ENCODE data around the gene FOXP3. TPM values are rescaled to one million over a fixed set of nuclear protein-coding genes. Genes with fewer than 3 reads are reported as not detected.

FOXP3 gene
- total RNA-seq, 1 donor = not detected

- TF ChIP-seq, protein P1, sequence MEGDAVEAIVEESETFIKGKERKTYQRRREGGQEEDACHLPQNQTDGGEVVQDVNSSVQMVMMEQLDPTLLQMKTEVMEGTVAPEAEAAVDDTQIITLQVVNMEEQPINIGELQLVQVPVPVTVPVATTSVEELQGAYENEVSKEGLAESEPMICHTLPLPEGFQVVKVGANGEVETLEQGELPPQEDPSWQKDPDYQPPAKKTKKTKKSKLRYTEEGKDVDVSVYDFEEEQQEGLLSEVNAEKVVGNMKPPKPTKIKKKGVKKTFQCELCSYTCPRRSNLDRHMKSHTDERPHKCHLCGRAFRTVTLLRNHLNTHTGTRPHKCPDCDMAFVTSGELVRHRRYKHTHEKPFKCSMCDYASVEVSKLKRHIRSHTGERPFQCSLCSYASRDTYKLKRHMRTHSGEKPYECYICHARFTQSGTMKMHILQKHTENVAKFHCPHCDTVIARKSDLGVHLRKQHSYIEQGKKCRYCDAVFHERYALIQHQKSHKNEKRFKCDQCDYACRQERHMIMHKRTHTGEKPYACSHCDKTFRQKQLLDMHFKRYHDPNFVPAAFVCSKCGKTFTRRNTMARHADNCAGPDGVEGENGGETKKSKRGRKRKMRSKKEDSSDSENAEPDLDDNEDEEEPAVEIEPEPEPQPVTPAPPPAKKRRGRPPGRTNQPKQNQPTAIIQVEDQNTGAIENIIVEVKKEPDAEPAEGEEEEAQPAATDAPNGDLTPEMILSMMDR (IDR thresholded peaks at IDR 0.05; ENCODE audit: extremely low read depth, low read depth, low read length) = no peak
- Histone ChIP-seq H3K9me3 (ENCODE audit: low read depth, low read length) (no peaks in the 10 kb centered on the region), H3K79me2 (ENCODE audit: insufficient read depth, low read length) (peaks cover 2% of the 10 kb centered on the region), H3K27me3 (ENCODE audit: insufficient read depth, low read length) (no peaks in the 10 kb centered on the region), H3K4me3 (ENCODE audit: insufficient read depth, low read length) (peak within 1 kb of the TSS; percentile 25), H3K27ac (ENCODE audit: low read depth, low read length) (no peak within 1 kb of the TSS), H3K4me1 (ENCODE audit: insufficient read depth, low read length) (no peaks in the 10 kb centered on the region), H4K20me1 (ENCODE audit: insufficient read depth, low read length) (no peaks in the 10 kb centered on the region), H3K4me2 (ENCODE audit: insufficient read depth, low read length) (no peak within 1 kb of the TSS), H3K36me3 (ENCODE audit: insufficient read depth, low read length) (no peaks in the 10 kb centered on the region), H2AFZ (ENCODE audit: low read length) (peak within 1 kb of the TSS; percentile 47)
- peak; percentile 60 for DNase-seq (ENCODE audit: insufficient read length, low spot score, missing footprints)
Measured at GRCh38 chrX:49233176-49233575, 31.3 kb downstream of the FOXP3 start, which contains the start of gene CACNA1F. Gene CACNA1F, minus strand, starts transcription at chrX:49233340. Its CDS starts 31 bp downstream, at chrX:49233309.

DNA sequence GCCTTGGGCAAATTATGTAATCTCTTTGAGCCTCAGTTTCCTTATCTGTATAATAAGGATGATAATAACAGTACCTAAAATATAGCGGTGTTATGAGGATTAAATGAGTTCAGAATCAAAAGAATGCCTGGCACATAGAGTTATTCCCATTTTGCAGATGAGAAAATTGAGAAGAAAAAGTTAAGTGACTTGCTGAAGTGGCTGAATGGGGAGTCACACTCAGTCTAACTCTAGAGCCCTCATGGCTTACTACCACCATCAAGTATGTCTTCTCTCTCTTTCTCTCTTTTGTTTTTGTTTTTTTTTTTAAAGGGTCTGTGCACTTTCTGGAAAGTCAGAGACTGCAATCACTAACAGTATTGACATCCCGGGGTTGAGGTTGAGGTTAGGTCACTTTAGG, 32.0 kb downstream of the FOXP3 start:
- no peak overlapping the region for H3K4me3 ChIP-seq (ENCODE audit: insufficient read depth, low read length)
- no peaks in the 10 kb centered on the region for H3K27me3 ChIP-seq (ENCODE audit: insufficient read depth, low read length)
- H3K27ac ChIP-seq (ENCODE audit: low read depth, low read length) = no peak overlapping the region
- TF ChIP-seq, protein P1 (IDR thresholded peaks at IDR 0.05; ENCODE audit: extremely low read depth, low read depth, low read length) = no peak
- H3K36me3 ChIP-seq (ENCODE audit: insufficient read depth, low read length) = no peaks in the 10 kb centered on the region
- no peaks in the 10 kb centered on the region for H3K9me3 ChIP-seq (ENCODE audit: low read depth, low read length)
- DNase-seq (ENCODE audit: insufficient read length, low spot score, missing footprints) = no peak
- H3K79me2 ChIP-seq (ENCODE audit: insufficient read depth, low read length) = peaks cover 2% of the 10 kb centered on the region
- H3K4me1 ChIP-seq (ENCODE audit: insufficient read depth, low read length) = no peaks in the 10 kb centered on the region
- H2AFZ ChIP-seq (ENCODE audit: low read length) = no peak overlapping the region
- H3K4me2 ChIP-seq (ENCODE audit: insufficient read depth, low read length) = no peak overlapping the region
- H4K20me1 ChIP-seq (ENCODE audit: insufficient read depth, low read length) = no peaks in the 10 kb centered on the region

DNA sequence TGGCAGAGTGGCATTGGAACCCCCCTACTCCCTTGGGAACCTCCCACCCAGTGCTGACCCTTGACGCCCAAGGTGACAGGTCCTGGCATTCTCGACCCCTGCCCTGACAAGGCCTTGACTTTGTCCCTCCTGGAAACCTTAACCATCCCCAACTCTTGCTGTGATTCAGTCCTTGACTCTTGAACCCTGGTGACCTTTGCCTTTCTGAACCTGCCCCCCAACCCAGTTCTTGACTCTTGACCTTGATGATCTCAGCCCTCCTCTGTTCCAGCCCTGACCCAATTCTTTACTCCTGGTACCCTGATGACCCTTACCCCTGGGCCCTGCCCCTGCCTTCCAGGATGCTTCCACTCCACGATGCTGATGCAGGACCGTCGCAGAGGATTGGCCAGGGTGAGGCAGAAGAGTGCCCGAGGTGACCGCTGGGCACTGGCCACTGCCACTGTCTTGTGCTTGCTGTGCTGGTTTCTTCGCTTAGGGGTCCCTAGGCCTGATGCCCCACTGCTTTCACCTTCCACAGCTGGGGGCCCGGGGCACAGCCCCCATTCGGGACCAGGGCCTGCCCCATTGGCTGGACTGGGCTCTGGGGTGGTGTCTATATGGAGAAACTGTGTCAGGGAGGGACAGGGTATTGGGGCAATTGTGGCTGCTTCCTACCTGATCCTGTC, 33.0 kb downstream of the FOXP3 start:
- Histone ChIP-seq H3K36me3 (ENCODE audit: insufficient read depth, low read length) (no peaks in the 10 kb centered on the region), H3K4me2 (ENCODE audit: insufficient read depth, low read length) (no peak overlapping the region), H3K27me3 (ENCODE audit: insufficient read depth, low read length) (no peaks in the 10 kb centered on the region), H4K20me1 (ENCODE audit: insufficient read depth, low read length) (no peaks in the 10 kb centered on the region), H3K9me3 (ENCODE audit: low read depth, low read length) (no peaks in the 10 kb centered on the region), H2AFZ (ENCODE audit: low read length) (no peak overlapping the region), H3K27ac (ENCODE audit: low read depth, low read length) (no peak overlapping the region), H3K79me2 (ENCODE audit: insufficient read depth, low read length) (peaks cover 2% of the 10 kb centered on the region), H3K4me3 (ENCODE audit: insufficient read depth, low read length) (no peak overlapping the region), H3K4me1 (ENCODE audit: insufficient read depth, low read length) (no peaks in the 10 kb centered on the region)
- TF ChIP-seq, protein P1 (IDR thresholded peaks at IDR 0.05; ENCODE audit: extremely low read depth, low read depth, low read length) = no peak
- DNase-seq (ENCODE audit: insufficient read length, low spot score, missing footprints) = peak; percentile 66

DNA sequence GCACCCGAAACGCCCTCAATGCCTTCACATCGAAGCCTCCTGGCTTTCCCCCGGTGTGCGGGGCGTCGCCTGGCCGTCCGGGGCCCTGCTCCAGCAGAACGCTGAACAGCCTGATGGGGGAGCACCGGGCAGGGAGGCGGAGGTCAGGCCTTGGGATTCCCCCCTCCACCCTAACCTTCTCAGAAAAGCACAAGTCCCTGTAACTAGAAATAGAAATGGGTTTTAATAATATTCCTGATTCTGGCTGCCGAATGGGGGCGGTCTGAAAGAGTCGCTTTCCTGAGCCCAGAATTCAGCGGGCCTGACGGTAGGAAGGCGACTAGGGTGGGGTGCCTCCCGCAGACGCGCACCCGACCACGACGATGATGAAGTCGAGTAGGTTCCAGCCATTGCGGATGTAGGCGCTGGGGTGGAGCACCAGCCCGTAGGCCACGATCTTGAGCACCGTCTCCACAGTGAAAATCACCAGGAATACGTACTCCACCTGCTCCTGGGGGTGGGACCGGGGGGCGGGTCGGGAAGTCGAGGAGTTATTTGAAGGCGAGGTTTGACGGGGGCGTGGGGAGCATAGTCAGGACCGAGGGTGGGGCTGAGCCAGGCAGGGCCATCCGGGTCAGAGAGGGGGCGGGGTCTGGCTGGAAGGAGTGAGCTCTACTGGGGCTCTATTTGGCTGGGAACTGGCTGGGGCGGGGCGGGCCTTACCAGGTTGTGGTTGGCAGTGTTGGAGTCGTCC, 33.8 kb downstream of the FOXP3 start:
- Histone ChIP-seq H3K36me3 (ENCODE audit: insufficient read depth, low read length) (no peaks in the 10 kb centered on the region), H4K20me1 (ENCODE audit: insufficient read depth, low read length) (no peaks in the 10 kb centered on the region), H3K4me3 (ENCODE audit: insufficient read depth, low read length) (peak overlapping the region; percentile 42), H3K9me3 (ENCODE audit: low read depth, low read length) (no peaks in the 10 kb centered on the region), H3K4me1 (ENCODE audit: insufficient read depth, low read length) (no peaks in the 10 kb centered on the region), H3K79me2 (ENCODE audit: insufficient read depth, low read length) (no peaks in the 10 kb centered on the region), H3K27me3 (ENCODE audit: insufficient read depth, low read length) (no peaks in the 10 kb centered on the region), H2AFZ (ENCODE audit: low read length) (peak overlapping the region; percentile 70), H3K4me2 (ENCODE audit: insufficient read depth, low read length) (peak overlapping the region; percentile 58), H3K27ac (ENCODE audit: low read depth, low read length) (no peak overlapping the region)
- peak; percentile 87 for DNase-seq (ENCODE audit: insufficient read length, low spot score, missing footprints)
- TF ChIP-seq, protein P1 (IDR thresholded peaks at IDR 0.05; ENCODE audit: extremely low read depth, low read depth, low read length) = no peak

Measured in osteoblast (primary cell).